ENCODE measurements around the gene RNF32.
"Not testable (repeated sequence)": the region's sequence is repeated elsewhere in the genome, so short reads cannot be mapped to it uniquely, and the experiment has no call there.

The RNF32 gene

GRCh38 chr7:156642306-156643045 lies 1.9 kb downstream of the RNF32 start:
- no peak for DNase-seq

DNA sequence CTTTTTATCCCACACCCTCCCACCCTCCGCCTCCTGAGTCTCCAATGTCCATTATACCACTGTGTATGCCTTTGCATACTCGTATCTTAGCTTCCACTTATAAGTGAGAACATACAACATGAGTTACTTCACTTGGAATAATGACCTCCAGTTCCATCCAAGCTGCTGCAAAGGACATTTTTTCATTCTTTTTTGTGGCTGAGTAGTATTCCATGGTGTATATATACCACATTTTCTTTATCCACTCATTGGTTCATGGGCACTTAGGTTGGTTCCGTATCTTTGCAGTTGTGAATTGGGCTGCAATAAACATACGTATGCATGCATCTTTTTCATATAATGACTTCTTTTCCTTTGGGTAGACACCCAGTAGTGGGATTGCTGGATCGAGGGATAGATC lies 6.8 kb downstream of the RNF32 start:
- DNase-seq: not testable (repeated sequence)

DNA sequence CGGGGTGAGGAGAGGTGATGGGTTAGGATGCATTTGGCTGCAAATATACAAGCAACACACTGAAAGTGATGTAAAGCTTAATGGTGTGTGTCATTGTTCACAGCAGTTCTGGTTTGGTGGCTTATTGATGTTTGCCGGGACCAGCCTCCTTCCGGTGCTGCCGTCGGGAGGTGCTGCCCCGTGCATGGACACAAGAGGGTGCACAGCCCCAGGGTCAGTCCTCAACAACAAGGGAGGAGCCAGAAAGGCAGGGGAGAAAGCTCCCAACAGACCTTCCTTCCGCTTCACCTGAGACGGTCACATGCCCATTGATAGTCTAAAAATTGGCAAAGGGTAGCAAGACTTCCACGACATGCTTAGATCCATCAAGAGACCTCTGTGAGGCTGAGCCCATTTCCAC lies 9.5 kb downstream of the RNF32 start:
- DNase-seq: no peak

- DNase-seq: no peak
These were observed 10.9 kb downstream of the RNF32 start for GRCh38 chr7:156651474-156651873.

- no peak for DNase-seq
These were observed 12.5 kb downstream of the RNF32 start for GRCh38 chr7:156652886-156653568.

GRCh38 chr7:156654511-156655234 lies 14.1 kb downstream of the RNF32 start:
- no peak for DNase-seq

DNA sequence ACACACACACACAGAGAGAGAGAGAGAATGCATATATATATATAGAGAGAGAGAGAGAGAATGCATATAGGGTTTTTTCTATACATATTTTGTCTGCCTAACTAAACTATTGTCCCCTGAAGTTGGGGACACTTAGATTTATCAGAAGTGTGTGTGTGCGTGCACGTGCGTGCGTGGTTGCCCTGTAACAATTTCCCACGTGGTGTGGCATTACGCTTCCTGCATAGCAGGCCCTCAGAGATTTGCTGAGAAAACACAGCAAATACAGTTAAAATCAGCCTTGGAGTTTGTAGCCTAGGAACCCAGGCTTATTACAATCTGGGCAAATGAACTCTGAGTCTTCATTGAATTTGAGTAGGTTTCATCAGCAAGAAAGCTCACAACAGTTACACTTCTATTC lies 14.7 kb downstream of the RNF32 start:
- DNase-seq: no peak

GRCh38 chr7:156655983-156656382 lies 15.4 kb downstream of the RNF32 start:
- no peak for DNase-seq

DNA sequence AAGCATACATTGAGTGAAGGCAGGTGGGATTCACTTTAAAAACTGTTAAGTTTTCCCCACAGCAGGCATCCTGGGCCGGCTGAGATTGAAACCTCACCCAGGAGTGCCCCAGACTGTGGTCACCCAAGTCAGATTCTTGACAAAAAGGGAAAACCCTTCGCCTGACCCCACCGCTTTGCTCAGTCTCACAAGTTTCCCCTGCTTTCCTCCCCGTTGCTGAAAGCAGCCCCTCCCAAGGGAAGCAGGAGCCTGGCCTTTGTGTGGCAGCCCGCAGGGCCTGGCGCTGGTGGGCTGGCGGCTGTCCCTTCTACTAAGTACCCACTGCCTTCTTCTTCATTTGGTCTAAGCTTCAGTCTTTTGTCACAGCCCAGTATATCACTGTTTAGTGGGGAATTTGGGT lies 16.0 kb downstream of the RNF32 start:
- DNase-seq: no peak

- DNase-seq: no peak
These were observed 17.1 kb downstream of the RNF32 start for GRCh38 chr7:156657681-156658080.

DNA sequence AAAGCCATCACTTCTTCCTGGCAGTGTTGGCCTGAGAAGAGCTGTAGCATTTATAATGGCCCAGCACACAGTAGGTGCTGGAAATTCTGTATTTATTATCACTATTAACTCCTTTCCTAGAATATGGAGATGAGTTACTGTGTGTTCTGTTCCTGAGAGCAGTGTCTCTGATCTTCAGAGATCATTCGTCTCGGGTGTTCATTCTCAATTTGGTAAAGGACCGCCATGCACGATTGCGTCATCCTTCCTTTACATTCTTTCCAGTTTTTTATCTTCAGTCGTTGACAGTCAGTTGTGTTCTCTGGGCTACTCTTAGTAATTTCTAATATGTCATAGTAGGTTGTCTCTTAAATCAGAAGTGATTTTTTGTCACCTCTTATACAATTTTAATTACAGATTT lies 18.6 kb downstream of the RNF32 start:
- DNase-seq: no peak

DNA sequence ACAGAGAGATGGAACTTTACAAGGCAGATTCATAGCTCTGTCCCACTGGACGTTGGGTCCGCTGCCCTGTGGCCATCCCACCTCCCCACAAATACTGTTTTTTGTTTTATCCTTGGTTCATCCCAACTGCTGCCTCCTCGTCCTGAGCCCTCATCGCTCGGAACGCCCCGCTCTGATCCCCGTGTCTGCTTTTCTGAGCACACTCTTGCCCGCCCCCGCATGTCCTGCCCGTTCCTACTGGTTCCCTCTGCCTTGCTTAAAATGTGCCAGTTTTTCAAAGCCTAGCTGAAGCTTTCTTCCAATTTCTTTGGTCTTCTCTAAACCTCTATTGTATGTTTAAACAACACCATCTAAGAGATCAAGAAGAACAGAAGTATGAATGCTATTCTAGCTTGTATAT lies 19.4 kb downstream of the RNF32 start:
- no peak for DNase-seq

DNA sequence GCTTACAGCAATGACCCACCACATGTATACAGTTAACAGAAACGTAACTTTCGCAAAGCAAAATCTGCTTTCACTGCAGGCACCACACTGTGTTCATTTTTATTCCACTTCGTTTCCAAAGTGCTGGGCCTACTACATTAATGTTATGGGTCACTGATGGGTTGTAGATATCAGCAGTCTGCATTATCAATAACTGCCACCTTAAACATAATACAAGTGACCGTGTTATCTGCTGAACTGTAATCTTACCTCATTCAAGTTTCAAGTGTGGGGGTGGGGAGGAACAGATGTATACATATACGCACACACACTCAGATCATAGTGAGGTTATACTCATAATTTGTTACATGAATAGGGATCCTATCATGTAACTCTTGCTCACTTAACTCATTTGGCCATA lies 21.1 kb downstream of the RNF32 start:
- no peak for DNase-seq

GRCh38 chr7:156662277-156662676 lies 21.7 kb downstream of the RNF32 start:
- DNase-seq: no peak

GRCh38 chr7:156665101-156665500 lies 24.5 kb downstream of the RNF32 start:
- no peak for DNase-seq

GRCh38 chr7:156666368-156667109 lies 26.0 kb downstream of the RNF32 start:
- no peak for DNase-seq

GRCh38 chr7:156667110-156667426 lies 26.5 kb downstream of the RNF32 start:
- no peak for DNase-seq

GRCh38 chr7:156668130-156668741 lies 27.7 kb downstream of the RNF32 start:
- DNase-seq: no peak

- no peak for DNase-seq
These were observed 28.7 kb downstream of the RNF32 start for GRCh38 chr7:156669035-156669828.

GRCh38 chr7:156673454-156673853 lies 32.9 kb downstream of the RNF32 start:
- DNase-seq: no peak

- DNase-seq: no peak
These were observed 33.3 kb downstream of the RNF32 start for GRCh38 chr7:156673902-156674301.

- DNase-seq: no peak
These were observed 35.1 kb downstream of the RNF32 start for GRCh38 chr7:156675721-156676120.
